SK-N-SH (cell line): ENCODE measurements around the gene TMEM88. TPM values are rescaled to one million over a fixed set of nuclear protein-coding genes. Genes with fewer than 3 reads are reported as not detected.

Experiments used
- CTCF ChIA-PET: fragments of 300-600, 350-600 bp; formaldehyde crosslinking; extraction: SDS; loops from one replicate; lab custom pipeline; 2021; lab: Yijun Ruan, JAX
- POLR2A ChIA-PET: fragments of 350-600 bp; sonication (Branson Sonifier 250); formaldehyde crosslinking; extraction: SDS; loops from one replicate; lab custom pipeline; 2020; ENCODE audit warnings: antibody characterized with exemption, inconsistent platforms; lab: Yijun Ruan, JAX
- DNase-seq: peaks from one replicate; pipeline ENCODE4 v3.0.0; 2012
- H2AFZ ChIP-seq: fragments of 200-600 bp; sonication (generic); 2 replicates; pipeline ENCODE4 v1.8.1; 2016; ENCODE audit warnings: antibody characterized with exemption, mild to moderate bottlenecking, low read depth
- H3F3A ChIP-seq: fragments of 200-600 bp; sonication (generic); replicated peaks from 2 replicates; pipeline ENCODE3; 2016; ENCODE audit warnings: antibody characterized with exemption, mild to moderate bottlenecking; ENCODE audit not compliant: insufficient read depth
- H3K27ac ChIP-seq, 2 experiments: fragments of 200-500 bp in 1 of 2; fragments of 200-600 bp in 1 of 2; sonication (Bioruptor generic) in 1 of 2; sonication (generic), shearing (Covaris generic) in 1 of 2; 2 replicates each; pipeline versions ENCODE4 v1.5.1 to v1.6.1; 2014 to 2016; ENCODE audit warnings: low read depth in 2 of 2, inconsistent platforms in 1 of 2, low read length in 1 of 2, mild to moderate bottlenecking in 1 of 2, mixed read lengths in 1 of 2
- H3K27me3 ChIP-seq: fragments of 200-600 bp; sonication (generic), shearing (Covaris generic); 2 replicates; pipeline ENCODE4 v1.6.1; 2016; ENCODE audit warnings: mixed run types; ENCODE audit not compliant: insufficient read depth
- H3K36me3 ChIP-seq, 2 experiments: fragments of 200-500 bp in 1 of 2; fragments of 200-600 bp in 1 of 2; sonication (Bioruptor generic) in 1 of 2; sonication (generic) in 1 of 2; replicated peaks in 1 of 2; 2 replicates each; pipeline versions ENCODE3 to v1.5.1; 2014 to 2016; ENCODE audit warnings: low read length in 1 of 2, mild to moderate bottlenecking in 1 of 2; ENCODE audit not compliant: insufficient read depth in 2 of 2, control insufficient read depth in 1 of 2
- H3K4me1 ChIP-seq, 2 experiments: fragments of 200-500 bp in 1 of 2; fragments of 200-600 bp in 1 of 2; sonication (Bioruptor generic) in 1 of 2; sonication (generic), shearing (Covaris generic) in 1 of 2; 2 replicates each; pipeline versions ENCODE4 v1.5.1 to v1.6.1; 2014 to 2016; ENCODE audit warnings: low read depth in 1 of 2, low read length in 1 of 2, mixed run types in 1 of 2; ENCODE audit not compliant: insufficient read depth in 2 of 2, control insufficient read depth in 1 of 2
- H3K4me2 ChIP-seq: fragments of 200-600 bp; sonication (generic), shearing (Covaris generic); 2 replicates; pipeline ENCODE4 v1.6.1; 2017; ENCODE audit warnings: mixed run types
- H3K4me3 ChIP-seq, 2 experiments: fragments of 200-500 bp in 1 of 2; fragments of 200-600 bp in 1 of 2; sonication (Bioruptor generic) in 1 of 2; sonication (generic), shearing (Covaris generic) in 1 of 2; 2 replicates each; pipeline versions ENCODE4 v1.5.1 to v1.8.1; 2014 to 2016; ENCODE audit warnings: low read depth in 2 of 2, inconsistent platforms in 1 of 2, low read length in 1 of 2, mild to moderate bottlenecking in 1 of 2, mixed read lengths in 1 of 2, moderate library complexity in 1 of 2
- H3K79me2 ChIP-seq: fragments of 200-600 bp; sonication (generic); 2 replicates; pipeline ENCODE4 v1.8.1; 2017; ENCODE audit warnings: mild to moderate bottlenecking; ENCODE audit not compliant: insufficient read depth
- H3K9ac ChIP-seq: fragments of 200-600 bp; sonication (generic); 2 replicates; pipeline ENCODE4 v1.6.1; 2017; ENCODE audit warnings: mixed run types
- H3K9me2 ChIP-seq: fragments of 200-600 bp; sonication (generic); 2 replicates; pipeline ENCODE4 v1.6.1; 2017; ENCODE audit warnings: mixed run types
- H3K9me3 ChIP-seq: fragments of 200-600 bp; sonication (generic); 2 replicates; pipeline ENCODE4 v1.6.1; 2017; ENCODE audit warnings: mixed run types, mild to moderate bottlenecking, moderate library complexity
- H4K20me1 ChIP-seq: fragments of 200-600 bp; sonication (generic); 2 replicates; pipeline ENCODE4 v1.6.1; 2017; ENCODE audit warnings: mild to moderate bottlenecking, mixed run types; ENCODE audit not compliant: insufficient read depth
- CHD2 ChIP-seq: fragments of 150-350 bp; IDR thresholded peaks from 2 replicates; pipeline ENCODE4 v1.6.1; 2018; ENCODE audit warnings: low read length; ENCODE audit not compliant: partially characterized antibody
- GABPA ChIP-seq: IDR thresholded peaks from 2 replicates; pipeline ENCODE4 v1.4.0; 2012; ENCODE audit warnings: low read depth, mild to moderate bottlenecking
- GATA2 ChIP-seq: sonication (generic); formaldehyde crosslinking; IDR thresholded peaks from 2 replicates; pipeline ENCODE4 v1.5.0; 2020; ENCODE audit warnings: mild to moderate bottlenecking, missing genetic modification reagents
- IRF3 ChIP-seq: fragments of 150-350 bp; IDR thresholded peaks from 2 replicates; pipeline ENCODE4 v1.6.1; 2016; ENCODE audit warnings: mild to moderate bottlenecking, low read depth, low read length
- JUND ChIP-seq: IDR thresholded peaks from 2 replicates; pipeline ENCODE4 v1.4.0; 2012
- MEF2A ChIP-seq: IDR thresholded peaks from 2 replicates; pipeline ENCODE4 v1.4.0; 2012; ENCODE audit warnings: low read depth, borderline replicate concordance
- NRF1 ChIP-seq: IDR thresholded peaks from 2 replicates; pipeline ENCODE4 v1.6.1; 2012; ENCODE audit warnings: low read depth, mild to moderate bottlenecking, low read length
- RCOR1 ChIP-seq: fragments of 150-350 bp; IDR thresholded peaks from 2 replicates; pipeline ENCODE4 v1.6.1; 2017; ENCODE audit warnings: antibody characterized with exemption, low read length
- SIN3A ChIP-seq: IDR thresholded peaks from 2 replicates; pipeline ENCODE4 v1.6.1; 2012; ENCODE audit warnings: low read depth, mild to moderate bottlenecking, low read length, moderate library complexity, borderline replicate concordance
- SMC3 ChIP-seq: IDR thresholded peaks from 2 replicates; pipeline ENCODE4 v1.6.1; 2012; ENCODE audit warnings: low read depth, low read length, improper control_type of control experiment
- TAF1 ChIP-seq: IDR thresholded peaks from 2 replicates; pipeline ENCODE4 v1.6.1; 2012; ENCODE audit warnings: low read depth, mild to moderate bottlenecking, low read length, moderate library complexity, borderline replicate concordance
- YY1 ChIP-seq: IDR thresholded peaks from 2 replicates; pipeline ENCODE4 v1.4.0; 2012; ENCODE audit warnings: low read depth, mild to moderate bottlenecking
- WGBS: methylation state at CpG from one replicate; pipeline ENCODE4 v1.1.6; 2017; ENCODE audit warnings: low lambda C conversion rate; 5-methylcytosine and 5-hydroxymethylcytosine counted together
- polyA plus RNA-seq, 3 experiments: library from polyadenylated mRNA; depleted of rRNA; stranded (reverse); fragments of >200 nt; gene quantifications; 2 replicates each; pipeline ENCODE4 v1.2.3, GENCODE V29; 2012
- TF ChIP-seq, protein P1 (sequence below): IDR thresholded peaks from 2 replicates; pipeline ENCODE4 v1.6.1; 2012; ENCODE audit warnings: mild to moderate bottlenecking, low read depth, low read length, moderate library complexity
- TF ChIP-seq, protein P2 (sequence below): IDR thresholded peaks from 2 replicates; pipeline ENCODE4 v1.4.0; 2012; ENCODE audit warnings: low read depth, borderline replicate concordance
- TF ChIP-seq, protein P3 (sequence below): IDR thresholded peaks from 2 replicates; pipeline ENCODE4; 2012
- TF ChIP-seq, protein P4 (sequence below): IDR thresholded peaks from 2 replicates; pipeline ENCODE4 v1.4.0; 2012; ENCODE audit warnings: low read depth, borderline replicate concordance

The TMEM88 gene
- polyA plus RNA-seq, 1 of the 3 experiments (the other 2 are of a cell fraction) = 1.2 TPM

DNA sequence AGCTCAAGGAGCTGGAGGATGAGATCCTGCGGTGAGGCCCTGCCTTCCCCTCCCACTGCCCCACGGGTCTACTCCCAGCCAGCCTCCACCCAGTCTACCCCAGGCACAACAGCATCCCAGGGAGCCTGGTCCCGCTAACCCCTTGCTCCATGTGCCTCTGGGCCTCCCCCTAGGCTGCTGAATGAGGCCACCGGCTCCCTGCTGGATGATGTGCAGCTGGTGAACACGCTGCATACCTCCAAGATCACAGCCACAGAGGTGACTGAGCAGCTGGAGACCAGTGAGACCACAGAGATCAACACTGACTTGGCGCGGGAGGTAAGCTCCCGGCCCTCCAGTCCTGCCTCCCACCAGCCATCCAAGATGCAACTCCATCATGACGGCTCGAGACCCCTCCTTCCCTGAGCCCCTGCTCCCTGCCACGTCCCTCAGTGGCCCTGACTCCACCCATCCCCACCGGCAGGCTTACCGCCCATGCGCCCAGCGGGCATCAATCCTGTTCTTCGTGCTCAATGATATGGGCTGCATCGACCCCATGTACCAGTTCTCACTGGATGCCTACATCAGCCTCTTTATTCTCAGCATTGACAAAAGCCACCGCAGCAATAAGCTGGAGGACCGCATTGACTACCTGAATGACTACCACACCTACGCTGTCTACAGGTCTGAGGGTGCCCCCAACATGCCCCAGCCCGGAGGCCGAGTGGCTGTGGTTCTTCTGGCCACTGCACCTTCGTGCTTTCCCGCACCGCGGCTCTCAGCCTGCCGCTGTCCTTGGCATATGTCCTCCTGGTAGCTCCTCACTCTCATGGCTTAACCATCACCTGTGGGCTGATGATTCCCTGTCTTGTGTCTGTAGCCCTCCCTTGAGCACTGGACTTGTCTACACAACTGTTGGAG, 35.9 kb upstream of the TMEM88 start:
- DNase-seq = no peak
- Histone ChIP-seq H3K79me2 (no peaks in the 10 kb centered on the region), H3K9ac (no peak overlapping the region), H3K36me3 (no peaks in the 10 kb centered on the region), H3K4me1 (peaks cover 0 to 8% of the 10 kb centered on the region in 2 experiments; a peak in 1 of 4 replicates), H2AFZ (no peak overlapping the region), H3K27me3 (no peaks in the 10 kb centered on the region), H3K9me2 (no peaks in the 10 kb centered on the region), H4K20me1 (no peaks in the 10 kb centered on the region), H3F3A (no peaks in the 10 kb centered on the region), H3K27ac (no peak overlapping the region), H3K4me3 (no peak overlapping the region), H3K4me2 (no peak overlapping the region), H3K9me3 (no peaks in the 10 kb centered on the region)
- WGBS = 80% methylated on average over 24 of the region's 27 CpGs
- TF ChIP-seq TAF1 = no peak
- TF ChIP-seq NRF1 = no peak
- no peak for TF ChIP-seq MEF2A
- TF ChIP-seq JUND = no peak
- TF ChIP-seq RCOR1 = no peak
- TF ChIP-seq, protein P1, sequence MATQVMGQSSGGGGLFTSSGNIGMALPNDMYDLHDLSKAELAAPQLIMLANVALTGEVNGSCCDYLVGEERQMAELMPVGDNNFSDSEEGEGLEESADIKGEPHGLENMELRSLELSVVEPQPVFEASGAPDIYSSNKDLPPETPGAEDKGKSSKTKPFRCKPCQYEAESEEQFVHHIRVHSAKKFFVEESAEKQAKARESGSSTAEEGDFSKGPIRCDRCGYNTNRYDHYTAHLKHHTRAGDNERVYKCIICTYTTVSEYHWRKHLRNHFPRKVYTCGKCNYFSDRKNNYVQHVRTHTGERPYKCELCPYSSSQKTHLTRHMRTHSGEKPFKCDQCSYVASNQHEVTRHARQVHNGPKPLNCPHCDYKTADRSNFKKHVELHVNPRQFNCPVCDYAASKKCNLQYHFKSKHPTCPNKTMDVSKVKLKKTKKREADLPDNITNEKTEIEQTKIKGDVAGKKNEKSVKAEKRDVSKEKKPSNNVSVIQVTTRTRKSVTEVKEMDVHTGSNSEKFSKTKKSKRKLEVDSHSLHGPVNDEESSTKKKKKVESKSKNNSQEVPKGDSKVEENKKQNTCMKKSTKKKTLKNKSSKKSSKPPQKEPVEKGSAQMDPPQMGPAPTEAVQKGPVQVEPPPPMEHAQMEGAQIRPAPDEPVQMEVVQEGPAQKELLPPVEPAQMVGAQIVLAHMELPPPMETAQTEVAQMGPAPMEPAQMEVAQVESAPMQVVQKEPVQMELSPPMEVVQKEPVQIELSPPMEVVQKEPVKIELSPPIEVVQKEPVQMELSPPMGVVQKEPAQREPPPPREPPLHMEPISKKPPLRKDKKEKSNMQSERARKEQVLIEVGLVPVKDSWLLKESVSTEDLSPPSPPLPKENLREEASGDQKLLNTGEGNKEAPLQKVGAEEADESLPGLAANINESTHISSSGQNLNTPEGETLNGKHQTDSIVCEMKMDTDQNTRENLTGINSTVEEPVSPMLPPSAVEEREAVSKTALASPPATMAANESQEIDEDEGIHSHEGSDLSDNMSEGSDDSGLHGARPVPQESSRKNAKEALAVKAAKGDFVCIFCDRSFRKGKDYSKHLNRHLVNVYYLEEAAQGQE = no peak
- TF ChIP-seq, protein P2, sequence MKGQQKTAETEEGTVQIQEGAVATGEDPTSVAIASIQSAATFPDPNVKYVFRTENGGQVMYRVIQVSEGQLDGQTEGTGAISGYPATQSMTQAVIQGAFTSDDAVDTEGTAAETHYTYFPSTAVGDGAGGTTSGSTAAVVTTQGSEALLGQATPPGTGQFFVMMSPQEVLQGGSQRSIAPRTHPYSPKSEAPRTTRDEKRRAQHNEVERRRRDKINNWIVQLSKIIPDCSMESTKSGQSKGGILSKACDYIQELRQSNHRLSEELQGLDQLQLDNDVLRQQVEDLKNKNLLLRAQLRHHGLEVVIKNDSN = no peak
- TF ChIP-seq IRF3 = no peak
- no peak for TF ChIP-seq YY1
- TF ChIP-seq GABPA = no peak
- TF ChIP-seq SIN3A = no peak
- TF ChIP-seq, protein P3, sequence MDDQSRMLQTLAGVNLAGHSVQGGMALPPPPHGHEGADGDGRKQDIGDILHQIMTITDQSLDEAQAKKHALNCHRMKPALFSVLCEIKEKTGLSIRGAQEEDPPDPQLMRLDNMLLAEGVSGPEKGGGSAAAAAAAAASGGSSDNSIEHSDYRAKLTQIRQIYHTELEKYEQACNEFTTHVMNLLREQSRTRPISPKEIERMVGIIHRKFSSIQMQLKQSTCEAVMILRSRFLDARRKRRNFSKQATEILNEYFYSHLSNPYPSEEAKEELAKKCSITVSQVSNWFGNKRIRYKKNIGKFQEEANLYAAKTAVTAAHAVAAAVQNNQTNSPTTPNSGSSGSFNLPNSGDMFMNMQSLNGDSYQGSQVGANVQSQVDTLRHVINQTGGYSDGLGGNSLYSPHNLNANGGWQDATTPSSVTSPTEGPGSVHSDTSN = no peak
- TF ChIP-seq GATA2 = no peak
- no peak for TF ChIP-seq CHD2
- no peak for TF ChIP-seq SMC3
- TF ChIP-seq, protein P4, sequence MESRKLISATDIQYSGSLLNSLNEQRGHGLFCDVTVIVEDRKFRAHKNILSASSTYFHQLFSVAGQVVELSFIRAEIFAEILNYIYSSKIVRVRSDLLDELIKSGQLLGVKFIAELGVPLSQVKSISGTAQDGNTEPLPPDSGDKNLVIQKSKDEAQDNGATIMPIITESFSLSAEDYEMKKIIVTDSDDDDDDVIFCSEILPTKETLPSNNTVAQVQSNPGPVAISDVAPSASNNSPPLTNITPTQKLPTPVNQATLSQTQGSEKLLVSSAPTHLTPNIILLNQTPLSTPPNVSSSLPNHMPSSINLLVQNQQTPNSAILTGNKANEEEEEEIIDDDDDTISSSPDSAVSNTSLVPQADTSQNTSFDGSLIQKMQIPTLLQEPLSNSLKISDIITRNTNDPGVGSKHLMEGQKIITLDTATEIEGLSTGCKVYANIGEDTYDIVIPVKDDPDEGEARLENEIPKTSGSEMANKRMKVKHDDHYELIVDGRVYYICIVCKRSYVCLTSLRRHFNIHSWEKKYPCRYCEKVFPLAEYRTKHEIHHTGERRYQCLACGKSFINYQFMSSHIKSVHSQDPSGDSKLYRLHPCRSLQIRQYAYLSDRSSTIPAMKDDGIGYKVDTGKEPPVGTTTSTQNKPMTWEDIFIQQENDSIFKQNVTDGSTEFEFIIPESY = no peak
- POLR2A ChIA-PET = no interaction called here
- CTCF ChIA-PET = interaction anchor here (0.6 to 1.7 kb wide), 10 partner anchors 16 to 222 kb away, joined by 3 to 9 read pairs (median 4); partner anchors contain the start of gene NAA38
